ENCODE measurements around the gene TFCP2.

TFCP2 gene

GRCh38 chr12:51131745-51132521, 41.0 kb downstream of the TFCP2 start:
- Histone ChIP-seq H3K4me1 (ENCODE audit: control insufficient read depth in 1 of 2, insufficient read depth in 2 of 2, low read length in 2 of 2) (no peaks in the 10 kb centered on the region), H4K12ac (ENCODE audit: low read depth, low read length) (no peak overlapping the region), H3K79me1 (ENCODE audit: low read length) (no peaks in the 10 kb centered on the region), H2BK12ac (ENCODE audit: low read length) (no peak overlapping the region), H3K23ac (ENCODE audit: low read length) (no peak overlapping the region), H4K91ac (ENCODE audit: low read depth, low read length) (no peak overlapping the region), H3K27ac (ENCODE audit: low read depth, low read length) (no peak overlapping the region), H4K8ac (ENCODE audit: low read depth, low read length) (no peak overlapping the region), H2AFZ (ENCODE audit: insufficient read depth, low read length, poor library complexity) (no peak overlapping the region), H3K14ac (ENCODE audit: low read length) (no peak overlapping the region), H3K4ac (ENCODE audit: low read depth, low read length) (no peak overlapping the region), H2BK5ac (ENCODE audit: low read depth, low read length, poor library complexity) (no peak overlapping the region), H3K18ac (ENCODE audit: low read length) (no peak overlapping the region), H3K27me3 (ENCODE audit: insufficient read depth, low read length) (no peaks in the 10 kb centered on the region), H2AK5ac (ENCODE audit: low read length) (no peak overlapping the region), H3K4me2 (ENCODE audit: low read length) (no peak overlapping the region), H3K9me3 (ENCODE audit: insufficient read depth, low read depth, low read length) (no peaks in the 10 kb centered on the region), H3K36me3 (ENCODE audit: control insufficient read depth in 1 of 2, insufficient read depth in 2 of 2, low read length in 2 of 2) (peaks cover 0 to 5% of the 10 kb centered on the region in 2 experiments), H3K9ac (ENCODE audit: low read length) (no peak overlapping the region), H3K79me2 (ENCODE audit: control insufficient read depth, insufficient read depth, low read length, poor library complexity) (no peaks in the 10 kb centered on the region), H2BK120ac (ENCODE audit: insufficient read depth, low read length, poor library complexity) (no peak overlapping the region), H3K4me3 (ENCODE audit: low read depth, low read length) (no peak overlapping the region)
- no peak for DNase-seq
- no CpG with 5 or more reads among the region's 5 CpGs for WGBS (ENCODE audit: extremely low coverage, insufficient coverage, insufficient read length)

DNA sequence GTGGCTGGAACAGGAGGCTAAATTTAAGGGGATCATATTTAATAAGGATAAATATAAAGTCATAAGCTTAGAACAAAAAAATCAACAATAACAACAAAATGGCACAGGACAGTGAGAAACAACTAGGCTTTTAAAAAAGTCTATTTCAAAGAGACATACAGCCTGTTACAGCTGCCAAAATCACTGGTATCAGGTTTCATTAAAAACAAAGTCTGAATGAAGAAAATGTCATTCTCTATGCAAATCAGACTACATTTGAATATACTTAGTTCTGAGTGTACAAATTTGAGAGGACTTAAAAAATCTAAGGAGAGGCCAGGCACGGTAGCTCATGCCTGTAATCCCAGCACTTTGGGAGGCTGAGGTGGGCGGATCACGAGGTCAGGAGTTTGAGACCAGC, 44.0 kb downstream of the TFCP2 start:
- Histone ChIP-seq H3K4me3 (ENCODE audit: low read depth, low read length) (no peak overlapping the region), H3K4ac (ENCODE audit: low read depth, low read length) (no peak overlapping the region), H3K23ac (ENCODE audit: low read length) (no peak overlapping the region), H3K14ac (ENCODE audit: low read length) (no peak overlapping the region), H3K9ac (ENCODE audit: low read length) (no peak overlapping the region), H3K9me3 (ENCODE audit: insufficient read depth, low read depth, low read length) (no peaks in the 10 kb centered on the region), H2BK120ac (ENCODE audit: insufficient read depth, low read length, poor library complexity) (no peak overlapping the region), H3K18ac (ENCODE audit: low read length) (no peak overlapping the region), H3K4me1 (ENCODE audit: control insufficient read depth in 1 of 2, insufficient read depth in 2 of 2, low read length in 2 of 2) (no peaks in the 10 kb centered on the region), H3K79me1 (ENCODE audit: low read length) (no peaks in the 10 kb centered on the region), H4K8ac (ENCODE audit: low read depth, low read length) (no peak overlapping the region), H2BK12ac (ENCODE audit: low read length) (no peak overlapping the region), H4K12ac (ENCODE audit: low read depth, low read length) (no peak overlapping the region), H4K91ac (ENCODE audit: low read depth, low read length) (no peak overlapping the region), H2AK5ac (ENCODE audit: low read length) (no peak overlapping the region), H2AFZ (ENCODE audit: insufficient read depth, low read length, poor library complexity) (no peak overlapping the region), H3K4me2 (ENCODE audit: low read length) (no peak overlapping the region), H3K79me2 (ENCODE audit: control insufficient read depth, insufficient read depth, low read length, poor library complexity) (no peaks in the 10 kb centered on the region), H2BK5ac (ENCODE audit: low read depth, low read length, poor library complexity) (no peak overlapping the region), H3K27me3 (ENCODE audit: insufficient read depth, low read length) (no peaks in the 10 kb centered on the region), H3K27ac (ENCODE audit: low read depth, low read length) (no peak overlapping the region), H3K36me3 (ENCODE audit: control insufficient read depth in 1 of 2, insufficient read depth in 2 of 2, low read length in 2 of 2) (peaks cover 7 to 12% of the 10 kb centered on the region in 2 experiments)
- no CpG with 5 or more reads among the region's 3 CpGs for whole genome bisulfite sequencing (ENCODE audit: extremely low coverage, insufficient coverage, insufficient read length)
- DNase-seq: no peak

DNA sequence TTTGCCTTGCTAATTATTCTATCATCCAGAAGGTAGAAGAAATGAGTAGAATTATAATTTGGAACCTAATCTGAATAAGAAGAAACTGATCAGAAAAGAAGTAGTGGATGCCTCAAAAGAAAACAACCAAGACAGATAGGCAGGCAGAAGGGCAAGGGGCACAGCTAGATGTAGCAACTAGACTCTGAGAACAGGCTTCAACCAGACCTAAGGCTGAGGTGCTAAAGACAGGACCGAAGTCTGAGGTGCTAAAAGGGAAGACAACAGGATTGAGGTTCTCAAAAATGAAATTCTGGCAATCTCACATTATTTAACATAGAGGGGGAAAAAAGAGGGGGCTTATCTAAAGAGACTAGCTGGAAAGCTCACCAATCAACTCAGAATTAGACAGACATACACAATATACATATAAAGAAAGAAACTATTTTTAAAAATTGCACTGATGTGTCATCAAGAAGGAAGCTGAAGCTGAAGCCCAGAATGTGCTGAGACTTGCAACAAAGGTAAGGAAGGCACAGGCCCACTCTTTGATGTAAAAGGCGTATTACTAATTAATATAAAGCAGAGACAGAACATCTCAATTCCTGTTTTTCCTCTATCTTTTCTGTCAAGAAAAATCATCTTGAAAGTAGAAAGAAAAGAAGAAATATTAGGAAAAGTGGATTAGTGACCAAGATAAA, 45.7 kb downstream of the TFCP2 start:
- WGBS (ENCODE audit: extremely low coverage, insufficient coverage, insufficient read length): no CpG with 5 or more reads among the region's 2 CpGs

DNA sequence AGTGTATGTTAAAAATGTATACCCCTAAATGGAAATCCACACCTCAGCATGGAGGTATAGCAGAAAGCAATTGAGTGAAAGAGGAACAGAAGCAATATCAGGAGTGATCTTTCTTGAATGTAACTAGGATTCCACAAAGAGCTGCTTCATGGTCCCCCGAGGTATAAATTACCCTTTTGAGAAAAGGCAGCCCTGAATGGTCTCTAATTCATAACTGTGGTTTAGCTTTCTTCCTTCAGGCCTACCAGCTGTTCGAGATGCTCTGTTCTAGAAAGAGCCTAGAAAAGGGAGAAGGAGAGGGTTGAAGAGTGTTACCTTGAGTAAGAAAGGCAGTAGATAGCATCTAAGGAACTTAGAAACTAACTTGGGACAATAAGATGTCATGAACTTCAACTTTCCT, 46.6 kb downstream of the TFCP2 start:
- no peaks in the 10 kb centered on the region for H3K27me3 ChIP-seq (ENCODE audit: insufficient read depth, low read length)
- no peak overlapping the region for H3K14ac ChIP-seq (ENCODE audit: low read length)
- H3K27ac ChIP-seq (ENCODE audit: low read depth, low read length): no peak overlapping the region
- no peak overlapping the region for H3K4ac ChIP-seq (ENCODE audit: low read depth, low read length)
- no peak overlapping the region for H4K12ac ChIP-seq (ENCODE audit: low read depth, low read length)
- no peak overlapping the region for H3K9ac ChIP-seq (ENCODE audit: low read length)
- no peak overlapping the region for H3K4me2 ChIP-seq (ENCODE audit: low read length)
- H2BK12ac ChIP-seq (ENCODE audit: low read length): no peak overlapping the region
- WGBS (ENCODE audit: extremely low coverage, insufficient coverage, insufficient read length): no CpG with 5 or more reads among the region's 2 CpGs
- H3K79me2 ChIP-seq (ENCODE audit: control insufficient read depth, insufficient read depth, low read length, poor library complexity): no peaks in the 10 kb centered on the region
- no peak overlapping the region for H2AK5ac ChIP-seq (ENCODE audit: low read length)
- H3K23ac ChIP-seq (ENCODE audit: low read length): no peak overlapping the region
- no peaks in the 10 kb centered on the region for H3K9me3 ChIP-seq (ENCODE audit: insufficient read depth, low read depth, low read length)
- no peak overlapping the region for H4K91ac ChIP-seq (ENCODE audit: low read depth, low read length)
- no peak overlapping the region for H2BK5ac ChIP-seq (ENCODE audit: low read depth, low read length, poor library complexity)
- H3K36me3 ChIP-seq (ENCODE audit: control insufficient read depth in 1 of 2, insufficient read depth in 2 of 2, low read length in 2 of 2): peaks cover 7 to 9% of the 10 kb centered on the region in 2 experiments
- no peak overlapping the region for H2BK120ac ChIP-seq (ENCODE audit: insufficient read depth, low read length, poor library complexity)
- no peaks in the 10 kb centered on the region for H3K4me1 ChIP-seq (ENCODE audit: control insufficient read depth in 1 of 2, insufficient read depth in 2 of 2, low read length in 2 of 2)
- no peak overlapping the region for H3K18ac ChIP-seq (ENCODE audit: low read length)
- H4K8ac ChIP-seq (ENCODE audit: low read depth, low read length): no peak overlapping the region
- DNase-seq: no peak
- no peak overlapping the region for H3K4me3 ChIP-seq (ENCODE audit: low read depth, low read length)
- H3K79me1 ChIP-seq (ENCODE audit: low read length): no peaks in the 10 kb centered on the region
- no peak overlapping the region for H2AFZ ChIP-seq (ENCODE audit: insufficient read depth, low read length, poor library complexity)

More for the DNA sequence above, 45.7 kb downstream of the TFCP2 start:
- Histone ChIP-seq H3K18ac (ENCODE audit: low read length) (no peak overlapping the region), H3K27me3 (ENCODE audit: insufficient read depth, low read length) (no peaks in the 10 kb centered on the region), H3K79me1 (ENCODE audit: low read length) (no peaks in the 10 kb centered on the region), H2AFZ (ENCODE audit: insufficient read depth, low read length, poor library complexity) (no peak overlapping the region), H3K79me2 (ENCODE audit: control insufficient read depth, insufficient read depth, low read length, poor library complexity) (no peaks in the 10 kb centered on the region), H3K4me1 (ENCODE audit: control insufficient read depth in 1 of 2, insufficient read depth in 2 of 2, low read length in 2 of 2) (no peaks in the 10 kb centered on the region), H3K14ac (ENCODE audit: low read length) (no peak overlapping the region), H3K4ac (ENCODE audit: low read depth, low read length) (no peak overlapping the region), H3K4me3 (ENCODE audit: low read depth, low read length) (no peak overlapping the region), H2BK5ac (ENCODE audit: low read depth, low read length, poor library complexity) (no peak overlapping the region), H2BK120ac (ENCODE audit: insufficient read depth, low read length, poor library complexity) (no peak overlapping the region), H4K91ac (ENCODE audit: low read depth, low read length) (no peak overlapping the region), H4K8ac (ENCODE audit: low read depth, low read length) (no peak overlapping the region), H3K23ac (ENCODE audit: low read length) (no peak overlapping the region), H2BK12ac (ENCODE audit: low read length) (no peak overlapping the region), H3K9ac (ENCODE audit: low read length) (no peak overlapping the region), H4K12ac (ENCODE audit: low read depth, low read length) (no peak overlapping the region), H3K27ac (ENCODE audit: low read depth, low read length) (no peak overlapping the region), H3K9me3 (ENCODE audit: insufficient read depth, low read depth, low read length) (no peaks in the 10 kb centered on the region), H3K4me2 (ENCODE audit: low read length) (no peak overlapping the region), H2AK5ac (ENCODE audit: low read length) (no peak overlapping the region), H3K36me3 (ENCODE audit: control insufficient read depth in 1 of 2, insufficient read depth in 2 of 2, low read length in 2 of 2) (peaks cover 7 to 9% of the 10 kb centered on the region in 2 experiments)
- no peak for DNase-seq
